ENCODE data around the gene THSD4.

- TF ChIP-seq POLR2A (IDR thresholded peaks at IDR 0.05): no peak
- TF ChIP-seq CTCF (IDR thresholded peaks at IDR 0.05): no peak
Observed at GRCh38 chr15:71809346-71809745, 694.1 kb downstream of the THSD4 start.

All from suprapubic skin (tissue), 3 donors.